ENCODE measurements around the gene MRPL51.
"Not testable (repeated sequence)": the region's sequence is repeated elsewhere in the genome, so short reads cannot be mapped to it uniquely, and the experiment has no call there.

Gene MRPL51

DNA sequence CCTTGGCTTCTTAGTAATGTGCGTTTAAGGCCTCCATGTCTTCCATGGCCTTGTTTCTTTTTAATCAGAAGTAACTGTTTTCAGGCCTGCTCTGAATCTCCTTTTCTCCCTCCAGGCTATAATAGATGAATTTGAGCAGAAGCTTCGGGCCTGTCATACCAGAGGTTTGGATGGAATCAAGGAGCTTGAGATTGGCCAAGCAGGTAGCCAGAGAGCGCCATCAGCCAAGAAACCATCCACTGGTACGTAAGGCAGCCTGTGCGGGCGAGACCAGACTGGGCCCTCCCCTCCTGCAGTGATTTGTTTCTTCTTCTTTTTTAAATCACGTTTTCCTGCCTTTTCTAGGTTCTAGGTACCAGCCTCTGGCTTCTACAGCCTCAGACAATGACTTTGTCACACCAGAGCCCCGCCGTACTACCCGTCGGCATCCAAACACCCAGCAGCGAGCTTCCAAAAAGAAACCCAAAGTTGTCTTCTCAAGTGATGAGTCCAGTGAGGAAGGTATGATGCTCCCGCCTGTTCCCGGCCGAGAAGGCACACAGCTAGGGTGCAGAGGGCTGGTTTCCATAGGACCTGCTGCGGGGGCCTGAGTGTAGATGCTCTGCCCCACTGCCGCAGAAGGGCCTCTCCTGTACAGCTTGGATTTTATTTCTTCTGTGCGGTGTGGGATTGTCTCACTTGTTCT, 37.7 kb upstream of the MRPL51 start:
- FAIRE-seq: no peak

GRCh38 chr12:6529291-6529737, 36.3 kb upstream of the MRPL51 start:
- no peak for FAIRE-seq

GRCh38 chr12:6528539-6529235, 35.6 kb upstream of the MRPL51 start:
- FAIRE-seq: no peak

DNA sequence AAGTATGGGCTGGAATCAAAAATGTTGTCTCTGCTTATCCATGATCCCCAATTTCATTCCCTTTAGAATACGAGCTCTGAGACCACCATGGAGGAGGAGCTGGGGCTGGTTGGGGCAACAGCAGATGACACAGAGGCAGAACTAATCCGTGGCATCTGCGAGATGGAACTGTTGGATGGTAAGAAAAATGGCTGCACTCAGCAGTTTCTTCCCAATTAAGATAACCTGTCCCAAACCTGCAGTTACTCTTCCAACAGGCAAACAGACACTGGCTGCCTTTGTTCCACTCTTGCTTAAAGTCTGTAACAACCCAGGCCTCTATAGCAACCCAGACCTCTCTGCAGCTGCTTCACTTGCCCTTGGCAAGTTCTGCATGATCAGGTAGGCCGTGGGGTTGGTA, 34.6 kb upstream of the MRPL51 start:
- no peak for FAIRE-seq

- FAIRE-seq: no peak
Measured at GRCh38 chr12:6526766-6527525, 33.9 kb upstream of the MRPL51 start.

- no peak for FAIRE-seq
Measured at GRCh38 chr12:6526201-6526600, 33.1 kb upstream of the MRPL51 start.

DNA sequence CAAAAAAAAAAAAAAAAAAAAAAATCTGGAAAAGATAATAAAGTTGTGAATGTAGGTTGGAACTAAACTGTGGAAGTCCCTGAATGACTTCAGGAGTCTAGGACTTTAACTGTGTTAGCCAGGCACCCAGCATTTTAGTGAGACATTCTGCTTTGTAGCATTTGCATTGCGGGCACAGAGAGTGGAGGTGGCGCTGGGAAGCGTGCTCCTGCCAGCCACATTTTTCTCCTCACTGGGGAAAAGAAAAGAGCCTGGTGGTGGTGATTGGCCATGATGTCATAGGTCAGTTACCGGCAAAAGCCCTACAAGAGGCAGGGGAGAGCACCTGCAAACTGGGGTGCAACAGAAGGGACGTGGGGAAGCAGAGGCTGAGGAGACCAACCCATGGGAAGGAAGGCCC, 31.6 kb upstream of the MRPL51 start:
- no peak for FAIRE-seq

DNA sequence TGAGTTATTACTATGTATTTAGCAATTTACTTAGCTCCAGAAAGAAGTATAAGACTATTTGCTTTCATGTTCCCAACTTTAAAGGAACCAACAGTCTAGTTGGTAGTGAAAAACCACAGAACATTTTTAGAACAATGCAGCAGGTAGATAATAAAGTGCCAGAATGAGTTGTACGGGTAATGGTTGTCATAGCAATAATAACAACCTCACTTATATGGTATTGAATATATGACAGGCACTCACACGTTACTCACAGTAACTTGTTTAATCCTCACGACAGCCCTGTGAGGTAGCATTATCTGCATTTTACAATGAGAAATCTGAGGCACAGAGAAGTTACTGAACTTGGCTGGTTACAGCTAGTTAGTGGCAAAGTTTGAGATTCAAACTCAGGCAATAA, 30.6 kb upstream of the MRPL51 start:
- FAIRE-seq: no peak

GRCh38 chr12:6522193-6522592, 29.1 kb upstream of the MRPL51 start:
- FAIRE-seq: no peak

GRCh38 chr12:6520186-6520585, 27.1 kb upstream of the MRPL51 start:
- no peak for FAIRE-seq

DNA sequence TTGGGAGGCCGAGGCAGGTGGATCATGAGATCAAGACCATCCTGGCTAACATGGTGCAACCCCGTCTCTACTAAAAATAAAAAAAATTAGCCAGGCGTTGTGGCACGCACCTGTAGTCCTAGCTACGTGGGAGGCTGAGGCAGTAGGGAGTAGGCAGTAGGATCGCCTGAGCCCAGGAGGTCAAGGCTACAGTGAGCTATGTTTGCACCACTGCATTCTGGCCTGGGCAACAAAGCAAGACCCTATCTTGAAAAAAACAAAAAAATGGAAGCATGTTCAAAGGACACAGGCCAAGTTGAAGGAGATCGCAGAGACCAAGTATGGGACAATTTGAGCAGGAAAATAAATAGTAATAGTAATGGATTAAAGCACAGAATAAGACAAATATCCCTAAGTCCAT, 15.0 kb upstream of the MRPL51 start:
- FAIRE-seq: no peak

GRCh38 chr12:6507102-6507998, 14.3 kb upstream of the MRPL51 start:
- no peak for FAIRE-seq

- no peak for FAIRE-seq
Measured at GRCh38 chr12:6500466-6500865, 7.4 kb upstream of the MRPL51 start.

DNA sequence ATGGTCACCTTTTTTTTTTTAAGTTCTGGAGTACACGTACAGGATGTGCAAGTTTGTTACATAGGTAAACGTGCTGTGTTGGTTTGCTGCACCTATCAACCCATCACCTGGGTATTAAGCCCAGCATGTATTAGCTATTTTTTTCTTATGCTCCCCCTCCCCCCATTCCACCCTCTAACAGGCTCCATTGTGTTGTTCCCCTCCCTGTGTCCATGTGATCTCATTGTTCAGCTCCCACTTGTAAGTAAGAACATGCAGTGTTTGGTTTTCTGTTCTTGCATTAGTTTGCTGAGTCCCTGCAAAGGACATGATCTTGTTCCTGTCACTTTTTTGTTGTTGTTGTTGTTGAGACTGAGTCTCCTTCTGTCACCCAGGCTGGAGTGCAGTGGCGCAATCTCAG, 4.2 kb upstream of the MRPL51 start:
- not testable (repeated sequence) for FAIRE-seq

DNA sequence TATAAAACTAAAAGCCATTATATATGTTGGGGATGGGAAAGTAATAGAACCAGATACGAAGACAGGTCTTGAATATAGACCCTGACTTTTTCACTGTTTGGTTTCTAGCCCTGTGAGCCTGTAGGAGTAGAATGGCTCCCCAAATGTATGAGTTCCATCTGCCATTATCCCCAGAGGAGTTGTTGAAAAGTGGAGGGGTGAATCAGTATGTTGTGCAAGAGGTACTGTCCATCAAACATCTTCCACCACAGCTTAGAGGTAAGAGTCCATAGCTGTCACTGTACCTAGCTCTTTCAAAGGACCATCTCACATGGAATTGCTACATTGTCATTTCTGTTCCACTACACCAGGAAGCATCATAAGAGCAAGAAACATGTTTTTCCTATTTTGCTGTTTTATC, 1.9 kb upstream of the MRPL51 start:
- FAIRE-seq: no peak

GRCh38 chr12:6494258-6494743, 1.2 kb upstream of the MRPL51 start:
- FAIRE-seq: no peak

- FAIRE-seq: no peak
Measured at GRCh38 chr12:6493497-6494257, 615 bp upstream of the MRPL51 start, which contains the start of gene NCAPD2. Gene NCAPD2, plus strand, starts transcription at chr12:6494102. Its CDS starts 997 bp downstream, at chr12:6495099.

GRCh38 chr12:6490673-6491072, 2.4 kb downstream of the MRPL51 start:
- FAIRE-seq: not testable (repeated sequence)

DNA sequence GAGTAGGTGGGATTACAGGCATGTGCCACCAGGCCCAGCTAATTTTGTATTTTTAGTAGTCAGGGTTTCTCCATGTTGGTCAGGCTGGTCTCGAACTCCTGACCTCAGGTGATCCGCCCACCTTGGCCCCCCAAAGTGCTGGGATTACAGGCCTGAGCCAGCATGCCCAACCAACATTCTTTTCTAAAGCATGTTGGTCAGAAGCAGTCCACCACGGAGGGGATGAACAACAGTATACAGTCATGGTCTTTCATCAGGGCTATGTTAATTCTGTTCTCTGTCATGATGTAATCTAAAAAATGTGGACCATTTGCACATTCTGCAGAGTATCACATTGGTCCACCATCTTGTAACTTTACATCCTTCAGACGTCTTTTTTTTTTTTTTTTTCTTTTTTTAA, 3.6 kb downstream of the MRPL51 start:
- FAIRE-seq: no peak

- FAIRE-seq: no peak
Measured at GRCh38 chr12:6488240-6488639, 4.8 kb downstream of the MRPL51 start.

DNA sequence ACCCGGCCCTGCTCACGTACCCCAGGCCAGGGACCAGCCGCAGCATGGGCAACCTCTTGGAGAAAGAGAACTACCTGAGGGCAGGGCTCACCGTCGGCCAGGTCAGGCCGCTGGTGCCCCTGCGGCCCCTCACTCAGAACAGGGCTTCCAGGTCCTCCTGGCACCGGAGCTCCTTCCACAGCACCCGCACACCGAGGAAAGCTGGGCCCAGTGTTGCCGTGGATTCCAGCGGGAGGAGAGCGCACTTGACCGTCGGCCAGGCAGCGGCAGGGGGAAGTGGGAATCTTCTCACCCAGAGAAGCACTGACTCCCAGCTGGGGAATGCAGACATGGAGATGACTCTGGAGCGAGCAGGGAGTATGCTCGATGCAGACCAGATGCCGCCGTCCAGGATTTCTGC, 14.6 kb downstream of the MRPL51 start:
- FAIRE-seq: no peak
